ENCODE measurements around the gene GLT6D1.

The GLT6D1 gene

GRCh38 chr9:135620558-135620957 lies 18.8 kb downstream of the GLT6D1 start:
- no peak for DNase-seq

DNA sequence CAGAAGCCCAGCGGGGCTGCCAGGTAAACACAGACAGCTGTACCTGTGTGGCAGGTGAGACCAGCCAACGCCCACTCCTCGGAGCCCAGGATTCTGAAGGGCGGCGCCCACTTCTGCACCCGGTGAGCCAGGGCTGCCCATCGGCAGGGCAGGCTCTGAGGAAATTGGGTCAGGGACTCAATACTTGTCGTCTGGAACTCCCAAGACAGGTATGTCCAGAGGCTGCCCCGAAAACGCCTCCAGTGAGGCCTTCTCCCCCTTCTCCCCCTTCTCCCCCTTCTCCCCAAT lies 19.8 kb downstream of the GLT6D1 start:
- no peak for DNase-seq

DNA sequence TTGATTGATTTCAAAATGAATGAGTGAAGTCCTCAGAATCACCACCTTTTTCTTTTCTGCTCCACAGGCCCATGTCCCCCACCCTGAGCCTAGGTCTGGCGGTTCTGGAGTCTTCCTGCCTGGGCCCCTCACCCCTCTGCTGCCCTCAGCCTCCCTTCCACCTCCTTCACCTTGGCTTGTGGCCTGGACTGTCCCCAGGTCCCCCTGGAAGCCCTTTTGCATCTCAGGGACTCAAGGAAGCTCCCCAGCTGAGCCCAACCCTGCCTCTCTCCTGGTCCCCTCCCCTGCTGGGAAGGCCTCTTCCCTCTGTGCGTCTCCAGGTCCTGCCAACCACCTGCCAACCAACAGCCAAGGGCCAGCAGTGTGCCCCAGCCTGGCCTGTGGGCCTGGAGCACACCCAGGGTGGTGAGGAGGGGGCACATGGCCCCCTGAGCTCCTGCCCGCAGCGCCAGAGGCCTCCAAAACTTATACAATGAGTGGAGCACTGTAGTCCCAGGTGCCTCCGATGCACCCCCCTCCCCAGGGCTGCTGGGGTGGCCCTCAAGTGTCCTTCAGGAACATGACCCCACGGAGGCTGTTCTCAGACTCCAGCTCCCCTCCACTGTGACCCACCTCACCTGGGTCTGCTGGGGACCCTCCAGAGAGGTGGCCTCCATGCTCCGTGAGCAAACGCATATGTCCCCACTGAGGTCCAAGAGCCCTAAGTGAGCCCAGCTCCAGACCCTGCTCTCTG lies 20.3 kb downstream of the GLT6D1 start:
- DNase-seq: no peak

DNA sequence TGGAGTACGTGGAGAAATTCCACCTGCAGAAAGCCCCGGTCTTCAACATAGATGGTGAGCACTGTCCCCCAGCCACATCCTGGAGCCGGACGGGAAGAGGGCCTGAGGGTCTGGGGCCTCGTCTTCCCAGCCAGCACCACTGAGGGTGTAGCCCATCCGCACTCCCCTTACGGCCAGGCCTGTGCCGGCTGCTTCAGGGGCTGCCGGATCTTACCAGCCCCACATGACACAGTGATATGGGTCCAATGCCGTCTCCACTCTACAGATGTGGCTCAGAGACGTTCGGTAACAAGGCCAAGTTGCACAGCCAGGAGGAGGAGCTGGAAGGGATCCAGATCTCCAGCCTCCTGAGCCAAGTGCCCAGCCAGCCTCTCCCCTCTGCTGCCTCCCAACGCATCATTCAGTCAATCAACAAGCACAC lies 21.3 kb downstream of the GLT6D1 start:
- no peak for DNase-seq

DNA sequence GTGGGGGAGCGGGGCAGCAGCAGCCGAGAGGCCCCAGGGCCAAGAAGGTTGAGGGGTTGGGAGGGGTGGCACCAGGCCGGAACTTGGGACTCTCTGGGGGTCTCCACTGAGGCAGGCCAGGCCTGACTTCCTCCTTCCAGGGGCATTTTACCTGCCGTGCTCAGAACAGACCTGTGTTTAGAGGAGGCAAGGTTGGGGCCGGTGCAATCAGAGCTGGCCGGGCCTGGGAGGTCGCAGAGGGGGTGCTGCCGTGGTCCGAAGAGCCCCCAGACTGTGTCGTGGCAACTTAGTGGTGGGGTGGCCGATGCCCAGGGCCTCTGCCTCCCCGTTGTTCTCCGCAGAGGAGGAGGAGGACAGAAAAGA lies 21.8 kb downstream of the GLT6D1 start:
- no peak for DNase-seq

DNA sequence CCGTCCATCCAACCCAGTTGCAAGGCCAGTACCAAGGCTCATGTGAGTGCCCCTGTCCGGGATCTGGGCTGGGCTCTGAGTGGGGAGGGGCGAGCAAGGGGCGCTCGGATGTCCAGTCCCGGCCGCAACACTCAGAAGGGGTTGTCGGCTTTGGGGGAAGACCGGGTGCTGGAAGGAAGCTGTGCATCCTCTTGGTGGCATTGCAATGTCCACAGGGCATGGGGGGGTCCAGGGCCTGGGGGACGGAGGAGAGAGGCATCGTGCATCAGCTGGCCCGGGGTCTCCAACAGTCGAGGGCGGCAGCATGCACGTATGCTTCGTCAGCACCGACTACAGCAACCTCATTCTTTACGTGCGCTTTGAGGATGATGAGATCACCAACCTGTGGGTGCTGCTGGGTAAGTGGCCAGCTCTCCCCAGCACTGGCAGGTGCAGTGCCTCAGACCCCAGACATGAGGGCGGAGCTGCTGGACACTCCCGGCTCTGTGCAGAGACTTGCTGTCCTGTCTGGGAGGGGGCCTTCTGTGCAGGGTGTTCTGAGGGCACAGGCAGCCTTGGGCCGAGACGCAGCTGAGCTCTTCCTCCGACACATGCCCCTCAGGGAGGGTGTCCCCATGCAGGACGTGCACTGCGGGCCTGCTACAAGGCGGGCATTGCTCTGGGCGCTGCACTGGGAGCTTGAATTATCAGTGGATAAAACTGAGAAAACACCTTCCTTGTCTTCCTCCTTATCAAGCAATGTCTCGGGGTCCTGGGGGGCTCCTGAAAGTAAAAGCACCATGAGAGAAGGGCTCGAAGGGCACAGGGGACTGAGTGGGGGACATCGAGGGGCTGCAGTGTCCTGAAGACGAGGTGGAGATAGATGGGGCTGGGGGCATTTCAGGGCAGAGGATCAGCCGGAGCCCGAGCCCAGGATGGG lies 22.5 kb downstream of the GLT6D1 start:
- no peak for DNase-seq

- no peak for DNase-seq
Measured at GRCh38 chr9:135615666-135616618, 23.4 kb downstream of the GLT6D1 start.

- no peak for DNase-seq
Measured at GRCh38 chr9:135614821-135615665, 24.3 kb downstream of the GLT6D1 start.

- DNase-seq: no peak
Measured at GRCh38 chr9:135613946-135614805, 25.2 kb downstream of the GLT6D1 start.

DNA sequence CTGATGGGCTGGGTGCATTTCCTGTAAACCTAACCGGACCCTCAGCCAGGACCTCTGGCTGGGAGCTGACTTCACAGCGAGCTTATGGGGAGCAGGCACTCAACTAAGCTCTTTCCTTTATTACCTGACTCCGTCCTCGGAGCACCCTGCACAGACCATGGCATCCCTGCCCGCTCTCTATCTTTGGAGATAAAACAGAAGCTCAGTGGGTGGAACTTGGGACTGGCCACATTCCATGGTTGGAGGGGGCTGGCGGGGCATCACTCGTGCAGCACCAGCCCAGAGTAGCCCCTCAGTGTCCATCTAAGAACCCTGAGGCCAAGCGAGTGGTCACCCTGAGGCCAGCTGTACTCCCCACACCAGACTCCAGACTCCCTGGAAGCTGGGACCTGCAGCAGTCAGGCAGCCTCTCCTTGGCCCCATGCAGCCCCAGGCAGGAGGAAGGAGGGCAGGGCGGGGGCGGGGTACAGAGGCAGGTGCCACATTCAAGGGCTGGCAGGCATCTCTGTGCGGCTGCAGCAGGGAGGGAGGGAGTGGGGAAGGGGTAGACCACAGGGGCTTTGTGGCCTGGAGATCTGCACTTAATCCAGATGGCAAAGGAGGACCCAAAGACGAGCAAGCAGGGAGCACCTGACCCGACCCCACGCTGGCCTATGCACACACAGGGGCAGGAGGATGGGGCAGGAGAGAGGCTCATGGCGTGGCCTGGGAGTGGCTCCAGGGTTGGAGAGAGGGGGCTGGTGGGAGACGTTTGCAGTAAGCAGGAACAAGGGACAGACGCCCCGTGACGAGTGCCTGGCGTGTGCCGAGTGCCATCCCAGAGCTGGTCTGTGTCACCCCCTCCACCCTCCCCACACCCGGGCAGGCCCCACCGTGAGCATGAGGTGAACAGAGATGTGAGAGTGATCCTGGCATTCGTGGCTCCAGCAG lies 26.1 kb downstream of the GLT6D1 start:
- DNase-seq: no peak

DNA sequence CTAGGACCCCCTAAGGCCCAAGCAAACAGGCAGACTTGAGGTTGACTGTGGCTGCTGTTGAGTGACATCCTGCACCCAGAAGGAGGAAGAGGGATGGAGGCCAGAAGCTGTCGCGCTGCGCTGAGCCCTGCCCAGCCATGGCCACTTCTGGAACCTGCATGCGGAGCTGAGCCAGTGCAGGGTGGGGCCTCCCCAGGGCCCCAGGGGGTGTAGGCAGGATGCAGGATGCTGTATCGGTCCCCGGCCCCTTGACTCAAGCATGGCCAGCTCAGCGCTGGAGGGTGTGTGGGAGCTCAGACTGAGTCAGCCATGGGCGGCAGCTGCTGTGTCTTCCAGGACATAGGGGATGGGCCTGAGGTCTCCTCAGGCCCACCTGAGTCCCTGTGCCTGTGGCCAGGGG lies 26.9 kb downstream of the GLT6D1 start:
- DNase-seq: no peak

DNA sequence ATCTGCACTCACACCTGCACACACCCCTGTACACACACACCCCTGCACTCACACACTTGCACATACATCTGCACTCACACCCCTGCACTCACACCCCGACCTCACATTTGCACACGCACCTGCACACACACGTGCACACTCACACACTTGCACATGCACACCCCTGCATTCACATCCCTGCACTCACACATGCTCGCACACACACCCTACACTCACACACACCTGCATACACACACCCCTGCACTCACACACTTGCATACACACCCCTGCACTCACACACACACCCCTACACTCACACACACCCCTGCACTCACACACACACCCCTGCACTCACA lies 27.5 kb downstream of the GLT6D1 start:
- no peak for DNase-seq

DNA sequence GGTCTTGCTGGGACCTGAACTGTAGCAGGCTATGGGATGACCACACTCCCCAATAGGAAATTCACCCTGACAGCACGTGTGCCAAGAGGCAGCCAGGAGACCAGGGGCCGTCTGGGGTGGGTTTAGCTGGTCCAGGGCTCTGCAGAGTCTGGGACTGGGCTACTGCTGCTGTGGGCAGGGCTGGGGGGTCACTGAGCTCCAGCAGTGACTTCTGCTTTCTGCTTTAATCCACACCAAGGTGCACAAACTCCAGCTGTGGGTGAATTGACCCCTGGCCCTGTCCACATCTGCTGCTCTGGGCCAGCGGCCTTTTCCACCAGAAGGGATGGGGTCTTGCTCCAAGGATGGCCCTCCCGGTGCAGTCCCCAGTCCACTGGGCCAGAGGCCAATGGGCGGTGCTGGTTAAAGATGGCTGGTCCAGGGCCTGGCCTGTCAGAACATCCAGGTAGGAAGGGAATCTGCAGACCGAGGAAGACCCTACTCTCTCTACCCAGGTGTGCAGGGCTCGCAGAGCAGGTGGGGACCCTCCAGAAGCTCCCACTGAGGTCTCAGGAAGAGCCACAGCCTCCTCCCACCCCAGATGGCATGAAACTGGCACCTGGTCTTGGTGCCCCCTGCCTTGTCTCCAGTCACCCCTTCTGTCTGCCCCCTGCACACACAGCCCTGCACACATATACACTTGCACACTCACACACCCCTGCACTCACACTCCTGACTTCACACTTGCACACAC lies 28.0 kb downstream of the GLT6D1 start:
- DNase-seq: no peak

DNA sequence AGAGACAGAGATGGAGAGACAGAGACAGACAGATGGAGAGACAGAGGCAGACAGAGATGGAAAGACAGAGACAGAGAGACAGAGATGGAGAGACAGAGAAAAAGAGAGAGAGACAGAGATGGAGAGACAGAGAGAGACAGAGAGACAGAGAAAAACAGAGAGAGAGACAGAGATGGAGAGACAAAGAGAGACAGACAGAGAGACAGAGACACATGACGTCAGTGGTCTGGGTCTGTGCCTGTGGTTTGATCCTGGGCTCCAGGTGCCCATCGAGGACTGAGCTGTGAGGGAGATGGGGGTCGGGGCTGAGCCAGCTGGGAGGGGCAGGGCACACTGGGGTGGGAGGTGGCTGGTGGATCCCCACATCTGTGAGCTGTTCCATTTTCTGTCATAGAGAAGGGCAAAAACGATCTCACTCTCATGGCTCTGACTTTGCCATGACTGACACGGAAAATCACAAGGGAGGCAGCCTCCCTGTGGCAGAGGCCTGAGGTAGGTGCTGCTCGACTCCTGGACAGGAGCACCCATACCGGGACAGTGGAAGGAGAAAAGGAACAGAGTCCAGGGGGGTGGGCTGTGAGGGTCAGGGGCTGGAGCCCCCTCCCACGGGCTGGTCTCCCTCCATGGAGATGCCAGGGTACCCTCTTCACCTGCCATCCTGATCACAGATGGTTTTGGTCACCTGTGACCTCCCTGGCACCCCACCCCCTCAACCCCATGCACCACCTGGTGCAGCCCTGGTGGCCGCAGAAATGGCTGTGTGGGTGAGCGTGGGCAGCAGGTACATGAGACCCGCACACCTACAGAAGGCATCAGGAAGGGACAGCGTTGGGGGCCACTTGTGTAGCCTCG lies 28.8 kb downstream of the GLT6D1 start:
- no peak for DNase-seq

- no peak for DNase-seq
Measured at GRCh38 chr9:135609366-135609955, 29.9 kb downstream of the GLT6D1 start.

GRCh38 chr9:135608999-135609317 lies 30.4 kb downstream of the GLT6D1 start:
- no peak for DNase-seq

GRCh38 chr9:135608294-135608998 lies 30.9 kb downstream of the GLT6D1 start:
- no peak for DNase-seq

Data from activated CD8-positive, alpha-beta memory T cell treated with anti-CD3 and anti-CD28 coated beads, Interleukin-2, amount 50 U/mL, for 48 hours (primary cell).